ENCODE data around the gene NYAP2.

The NYAP2 gene

DNA sequence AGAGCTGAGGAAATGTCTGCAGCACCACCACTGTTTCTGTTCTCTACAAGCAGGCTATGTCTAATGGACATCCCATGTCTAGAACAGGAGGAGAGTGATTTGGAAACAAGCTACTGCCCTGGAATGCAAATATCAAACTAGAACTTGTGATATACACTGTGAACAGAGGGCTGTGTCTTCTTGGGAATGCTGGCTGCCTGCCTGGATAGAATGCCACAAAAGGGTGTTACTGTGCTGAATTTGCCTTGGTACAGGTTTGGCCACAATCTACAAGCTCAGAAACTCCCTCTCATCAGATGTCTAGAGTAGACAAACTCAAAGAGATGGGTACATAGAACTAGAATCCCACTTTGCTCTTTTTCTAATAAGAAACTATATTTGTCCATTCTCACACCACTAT lies 170.5 kb downstream of the NYAP2 start:
- no peak for DNase-seq

DNA sequence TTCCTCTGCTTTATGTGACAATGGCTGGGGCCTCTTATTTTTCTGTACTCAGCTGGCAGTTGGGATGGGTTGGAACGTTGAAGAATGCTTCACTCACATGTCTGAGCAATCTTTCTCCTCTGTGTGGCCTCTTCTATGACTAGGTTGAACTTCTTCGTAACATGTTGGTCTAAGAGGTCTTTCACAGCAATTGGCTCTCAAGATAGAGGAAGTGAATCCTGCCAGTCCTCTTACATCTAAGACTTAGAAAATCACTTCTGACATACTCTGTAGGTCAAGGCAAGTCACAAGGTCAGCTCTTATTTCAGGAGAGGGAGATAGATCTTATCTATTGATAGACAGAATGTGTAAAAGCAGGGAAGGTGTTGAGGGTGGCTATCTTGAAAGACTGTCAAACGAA lies 174.1 kb downstream of the NYAP2 start:
- no peak for DNase-seq

DNA sequence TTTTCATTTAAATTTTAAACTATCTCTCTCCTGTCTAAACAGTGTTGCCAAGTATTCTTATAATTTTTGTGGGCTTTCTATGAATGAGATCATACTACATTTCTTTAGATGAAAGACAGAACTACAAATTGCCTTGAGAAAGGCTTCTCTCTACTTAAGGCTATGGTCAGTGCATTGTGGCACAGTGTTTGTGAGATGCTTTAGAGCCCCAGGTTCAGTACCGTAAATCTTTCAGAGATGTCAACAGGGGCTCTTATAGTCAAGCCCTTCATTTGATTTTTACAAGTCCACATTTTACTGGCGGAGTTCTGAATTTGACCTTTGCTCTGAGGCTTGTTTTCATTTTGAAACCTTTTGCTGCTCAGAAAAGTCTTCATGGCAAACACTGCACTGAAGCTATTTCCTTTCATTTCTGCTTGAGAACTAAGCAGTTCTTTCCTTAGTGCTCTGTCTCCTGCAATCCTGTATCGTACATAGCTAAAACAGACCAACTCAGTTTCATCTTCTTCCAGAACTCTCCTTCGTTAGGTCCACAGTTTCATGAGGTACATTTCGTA lies 175.2 kb downstream of the NYAP2 start:
- DNase-seq = no peak

DNA sequence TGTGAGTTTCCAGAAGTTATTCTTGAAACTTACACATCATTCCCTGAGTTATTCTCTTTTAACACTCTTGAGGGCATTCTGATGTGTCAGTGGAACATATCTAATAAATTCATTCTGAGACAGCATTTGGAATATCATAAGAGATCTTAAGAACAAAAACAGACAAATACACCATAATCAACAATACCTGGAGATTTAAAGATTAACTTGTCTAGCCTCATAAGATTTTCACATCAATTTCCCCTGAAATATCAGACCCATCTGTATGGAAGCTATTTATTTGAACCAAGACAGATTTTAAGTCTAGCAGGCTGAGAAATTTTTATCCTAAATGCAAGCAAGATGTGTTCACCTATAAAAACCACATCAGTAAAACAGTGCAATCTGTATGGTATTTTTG lies 181.6 kb downstream of the NYAP2 start:
- DNase-seq = no peak

DNA sequence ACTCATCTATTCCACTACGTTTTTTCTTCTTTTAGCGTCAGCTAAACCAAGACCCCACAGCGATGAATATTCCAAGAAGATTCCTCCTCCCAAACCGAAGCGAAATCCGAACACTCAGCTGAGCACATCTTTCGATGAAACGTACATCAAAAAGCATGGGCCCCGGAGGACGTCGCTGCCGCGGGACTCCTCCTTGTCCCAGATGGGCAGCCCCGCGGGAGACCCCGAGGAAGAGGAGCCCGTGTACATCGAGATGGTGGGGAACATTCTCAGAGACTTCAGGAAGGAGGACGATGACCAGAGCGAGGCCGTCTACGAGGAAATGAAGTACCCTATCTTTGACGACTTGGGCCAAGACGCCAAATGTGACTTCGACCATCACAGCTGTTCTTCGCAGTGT lies 182.4 kb downstream of the NYAP2 start:
- DNase-seq = no peak

DNA sequence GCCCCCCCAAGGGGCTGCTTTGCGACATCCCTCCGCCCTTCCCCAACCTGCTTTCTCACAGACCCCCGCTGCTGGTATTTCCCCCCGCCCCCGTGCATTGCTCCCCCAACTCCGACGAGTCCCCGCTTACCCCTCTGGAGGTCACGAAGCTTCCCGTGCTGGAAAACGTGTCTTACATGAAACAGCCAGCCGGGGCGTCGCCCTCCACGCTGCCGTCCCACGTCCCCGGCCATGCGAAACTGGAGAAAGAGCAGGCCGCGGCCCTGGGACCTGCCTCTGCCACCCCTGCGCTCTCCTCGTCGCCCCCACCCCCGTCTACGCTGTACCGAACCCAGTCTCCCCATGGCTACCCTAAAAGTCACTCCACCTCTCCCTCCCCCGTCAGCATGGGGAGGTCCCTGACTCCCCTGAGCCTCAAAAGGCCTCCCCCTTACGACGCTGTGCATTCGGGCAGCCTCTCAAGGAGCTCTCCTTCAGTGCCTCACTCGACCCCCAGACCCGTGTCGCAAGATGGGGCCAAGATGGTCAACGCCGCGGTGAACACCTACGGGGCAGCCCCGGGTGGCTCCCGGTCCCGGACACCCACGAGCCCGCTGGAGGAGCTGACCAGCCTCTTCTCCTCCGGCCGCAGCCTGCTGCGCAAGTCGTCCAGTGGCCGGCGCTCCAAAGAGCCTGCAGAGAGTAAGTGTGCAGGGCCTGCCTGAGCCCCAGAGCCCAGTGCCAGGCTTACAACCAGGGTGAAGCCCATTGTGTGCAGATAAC lies 183.0 kb downstream of the NYAP2 start:
- DNase-seq = no peak

DNA sequence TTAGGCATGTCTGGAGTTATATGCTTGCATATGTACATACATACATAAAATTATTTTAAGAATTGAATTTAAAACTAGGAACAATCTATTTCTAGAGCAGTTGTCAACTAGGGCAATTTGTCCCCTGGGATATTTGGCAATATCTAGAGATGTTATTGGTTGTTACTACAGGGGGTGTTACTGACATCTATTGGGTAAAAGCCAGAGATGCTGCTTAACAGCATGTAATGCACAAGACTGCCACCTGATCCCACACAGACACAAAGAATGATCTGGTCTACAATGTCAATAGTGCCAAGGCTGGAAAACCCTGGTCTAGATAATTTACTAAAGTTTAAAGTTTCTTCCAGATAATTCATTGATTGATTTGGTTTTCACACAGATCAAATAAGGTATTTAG lies 185.3 kb downstream of the NYAP2 start:
- no peak for DNase-seq

DNA sequence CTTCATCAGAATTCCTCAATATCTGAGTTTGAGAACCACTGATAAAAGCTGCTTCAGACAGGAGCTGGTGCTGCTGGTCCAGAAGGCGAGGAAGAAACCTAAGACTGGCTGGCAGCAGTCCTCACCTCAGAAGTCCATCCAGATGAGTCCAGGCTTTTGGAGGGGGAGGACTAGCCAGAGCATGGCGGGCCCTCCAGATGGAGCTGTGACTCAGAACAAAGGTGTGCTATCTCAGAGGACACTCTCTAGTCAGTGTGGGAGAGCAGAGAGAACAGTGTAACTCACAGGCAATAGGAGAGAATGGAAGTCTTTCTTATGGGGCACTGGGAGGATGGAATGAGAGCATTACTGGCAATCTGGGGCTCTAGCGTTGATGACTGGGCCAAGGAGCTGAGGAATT lies 191.4 kb downstream of the NYAP2 start:
- no peak for DNase-seq

DNA sequence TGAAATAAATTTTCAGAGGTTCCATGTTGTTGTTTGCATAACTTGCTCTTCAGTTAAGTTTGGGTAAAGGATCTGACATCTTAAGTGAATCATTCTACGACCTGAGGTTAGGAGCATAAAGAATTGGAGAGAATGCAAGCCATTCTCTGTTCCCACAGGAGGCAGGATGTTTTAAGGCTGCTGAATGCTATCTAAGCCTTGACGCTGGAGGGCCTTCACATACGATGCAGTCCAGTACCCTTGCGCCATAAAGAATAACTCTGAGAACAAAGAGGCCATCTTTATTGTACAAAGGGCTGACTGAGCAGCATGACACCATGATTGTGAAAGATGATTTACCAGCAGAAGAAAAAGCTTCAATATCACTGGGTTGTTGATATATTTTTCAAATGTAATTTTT lies 198.4 kb downstream of the NYAP2 start:
- DNase-seq = peak; percentile 8

DNA sequence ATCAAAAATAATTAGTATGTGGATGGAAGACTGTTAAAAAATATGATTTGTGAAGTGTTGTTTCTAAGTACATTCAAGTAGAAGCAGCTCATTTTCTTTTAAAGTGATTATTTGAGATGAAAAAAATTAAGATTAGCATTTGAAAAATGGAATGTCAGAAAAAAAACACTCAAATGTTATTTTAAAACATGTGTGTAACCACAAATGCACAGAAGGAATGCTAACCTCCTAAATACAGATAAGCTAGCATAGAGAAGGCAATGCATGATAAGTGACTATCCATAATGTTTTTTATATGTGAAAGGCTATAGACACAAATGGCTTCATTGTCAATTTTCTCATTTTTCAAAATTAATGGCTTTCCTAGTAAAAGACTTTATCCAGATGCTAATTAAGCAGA lies 198.9 kb downstream of the NYAP2 start:
- no peak for DNase-seq

DNA sequence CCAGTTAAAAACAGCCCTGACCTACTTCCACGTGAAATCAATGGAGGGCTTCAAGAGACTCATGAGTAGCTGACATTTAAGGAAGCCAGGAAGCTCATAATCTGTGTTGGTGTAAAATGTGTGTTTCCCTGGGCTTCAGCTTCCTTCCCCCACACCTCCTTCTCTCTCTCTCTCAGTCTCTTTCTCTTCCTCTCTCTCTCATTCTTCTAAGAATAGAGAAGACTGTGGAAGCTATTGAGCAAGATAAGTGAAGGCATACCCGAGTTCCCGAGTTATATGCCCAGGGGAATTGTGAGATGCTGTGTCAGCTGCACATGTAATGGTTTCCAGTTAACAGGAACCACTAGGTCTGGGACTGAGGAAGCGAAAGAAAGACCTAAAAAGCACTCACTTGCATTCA lies 199.4 kb downstream of the NYAP2 start:
- DNase-seq = no peak

DNA sequence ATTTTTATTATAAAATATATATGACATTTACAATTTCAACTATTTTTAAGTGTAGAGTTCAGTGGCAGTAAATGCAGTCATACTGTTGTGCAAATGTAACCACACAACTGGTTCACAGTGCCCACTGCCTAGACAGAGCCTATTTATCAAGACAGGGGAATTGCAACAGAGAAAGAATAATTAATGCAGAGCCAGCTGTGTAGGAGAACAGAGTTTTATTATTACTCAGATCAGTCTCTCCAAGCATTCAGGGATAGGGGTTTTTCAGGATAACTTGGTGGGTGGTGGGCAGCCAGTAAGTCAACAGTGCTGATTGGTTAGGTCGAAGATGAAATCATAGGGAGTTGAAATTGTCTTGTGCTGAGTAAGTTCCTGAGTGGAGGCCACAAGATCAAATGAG lies 200.3 kb downstream of the NYAP2 start:
- DNase-seq = no peak

DNA sequence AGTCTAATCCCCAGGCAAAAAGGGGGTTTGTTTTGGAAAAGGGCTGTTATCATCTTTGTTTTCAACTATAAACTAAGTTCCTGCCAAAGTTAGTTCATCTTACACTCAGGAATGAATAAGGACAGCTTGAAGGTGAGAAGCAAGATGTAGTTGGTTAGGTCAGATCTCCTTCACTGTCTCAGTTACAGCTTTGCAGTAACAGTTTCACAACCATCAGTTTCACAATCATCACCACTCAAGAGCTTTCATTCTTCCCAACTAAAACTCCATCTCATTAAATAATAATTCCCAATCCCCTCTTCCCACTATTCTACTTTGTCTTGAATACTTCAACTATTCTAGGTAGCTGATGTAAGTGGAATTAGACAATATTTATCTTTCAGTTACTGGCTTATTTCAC lies 200.9 kb downstream of the NYAP2 start:
- no peak for DNase-seq

DNA sequence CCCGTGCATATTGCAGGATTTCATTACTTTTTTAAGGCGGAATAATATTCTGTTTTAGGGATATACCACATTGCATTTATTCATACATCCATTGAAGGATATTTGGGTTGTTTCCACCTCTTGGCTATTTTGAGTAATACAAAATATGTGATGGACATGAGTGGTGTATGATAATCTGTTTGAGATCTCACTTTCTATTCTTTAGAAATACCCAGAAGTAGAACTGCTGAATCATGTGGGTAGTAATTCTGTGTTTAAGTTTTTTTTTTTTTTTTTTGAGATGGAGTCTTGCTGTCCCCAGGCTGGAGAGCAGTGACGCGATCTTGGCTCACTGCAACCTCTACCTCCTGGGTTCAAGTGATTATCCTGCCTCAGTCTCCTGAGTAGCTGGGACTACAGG lies 201.4 kb downstream of the NYAP2 start:
- DNase-seq = no peak

DNA sequence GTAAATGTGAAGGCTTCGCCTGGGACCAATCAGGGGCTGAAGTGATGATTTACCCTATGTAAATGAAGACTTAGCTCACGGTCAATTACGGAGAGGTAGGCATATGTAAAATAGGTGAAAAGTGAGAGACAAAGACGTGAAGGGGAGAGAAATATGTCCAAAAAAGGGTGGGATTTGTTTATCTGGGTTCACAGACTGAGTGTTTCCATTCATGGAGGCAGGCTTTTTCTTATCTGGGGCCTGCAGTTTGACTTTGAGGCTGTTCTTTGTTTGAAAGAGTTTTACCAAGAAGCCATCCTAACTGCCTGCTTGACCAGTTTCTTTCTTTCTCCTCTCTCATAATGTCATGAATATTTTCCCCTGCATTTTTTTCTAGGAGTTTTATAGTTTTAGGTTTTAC lies 202.7 kb downstream of the NYAP2 start:
- DNase-seq = no peak

DNA sequence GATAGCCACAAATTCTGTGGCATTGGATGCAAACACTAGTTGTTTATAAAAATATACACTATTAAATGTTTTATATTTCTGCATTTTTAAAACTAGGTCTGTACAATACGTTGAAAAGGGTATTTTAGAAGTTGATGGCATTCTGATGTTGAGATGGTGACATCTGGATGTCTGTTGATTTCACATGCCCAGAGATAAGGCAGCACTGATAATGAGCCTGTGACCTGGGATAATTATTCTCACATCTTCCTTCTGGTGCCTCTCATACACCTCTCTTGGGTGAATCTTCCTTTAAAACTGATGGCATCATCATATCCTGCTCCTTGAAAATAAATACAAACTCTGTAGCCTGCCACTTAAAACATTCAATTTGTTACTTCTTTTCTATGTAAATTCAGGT lies 208.6 kb downstream of the NYAP2 start:
- no peak for DNase-seq

DNA sequence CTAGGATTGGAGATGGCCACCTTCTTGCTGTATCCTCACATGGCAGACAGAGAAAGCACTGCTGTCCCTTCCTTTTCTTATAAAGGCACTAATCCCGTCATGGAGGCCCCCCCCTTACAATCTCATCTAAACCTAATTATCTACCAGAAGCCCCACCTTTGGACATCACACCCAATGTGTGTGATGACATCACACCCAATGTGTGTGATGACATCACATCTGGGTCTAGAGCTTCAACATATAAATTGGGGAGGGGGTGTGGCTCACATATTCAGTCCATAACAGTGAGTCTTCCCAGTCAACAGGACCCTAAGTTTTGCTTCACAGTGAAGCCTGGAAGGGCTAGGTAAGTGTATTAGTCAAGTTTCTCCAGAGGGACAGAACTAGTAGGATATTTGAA lies 213.1 kb downstream of the NYAP2 start:
- no peak for DNase-seq

DNA sequence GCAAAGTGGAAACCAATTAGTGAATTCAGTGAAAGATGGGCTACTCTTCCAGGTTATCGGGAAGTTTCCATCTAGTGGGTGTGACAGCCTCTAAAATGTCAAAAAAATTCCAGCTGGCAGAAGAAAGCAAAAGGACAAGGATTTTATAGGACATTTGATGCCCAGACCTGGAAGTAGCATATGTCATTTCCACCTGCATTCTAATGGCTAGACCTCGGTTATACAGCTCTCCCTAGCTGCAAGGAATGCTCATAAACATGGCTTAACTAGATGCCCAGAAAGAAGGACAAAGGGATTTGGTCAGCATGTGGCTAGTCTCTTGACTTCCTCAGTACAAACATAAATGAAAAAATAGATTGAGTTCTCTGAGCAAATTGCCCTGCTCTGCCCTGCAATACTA lies 215.4 kb downstream of the NYAP2 start:
- no peak for DNase-seq

DNA sequence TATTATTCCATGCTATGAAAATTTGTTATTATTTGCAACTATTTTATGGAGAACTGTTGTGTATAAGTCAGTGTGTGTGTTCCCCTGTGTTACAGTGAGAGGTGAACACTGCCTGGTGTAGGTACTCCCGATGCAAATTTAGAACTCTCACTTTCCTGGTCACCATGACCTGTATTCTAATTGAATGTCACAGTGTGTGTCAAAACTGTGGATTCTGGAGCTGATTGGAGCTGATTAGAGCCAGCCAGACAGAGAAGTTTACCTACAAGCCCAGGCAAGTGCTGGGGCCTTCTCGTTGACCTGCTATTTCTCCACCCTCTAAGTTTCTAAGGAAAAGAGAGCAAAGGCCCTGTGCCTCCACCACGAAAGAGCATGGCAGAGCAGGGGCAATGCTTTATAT lies 216.0 kb downstream of the NYAP2 start:
- no peak for DNase-seq

DNA sequence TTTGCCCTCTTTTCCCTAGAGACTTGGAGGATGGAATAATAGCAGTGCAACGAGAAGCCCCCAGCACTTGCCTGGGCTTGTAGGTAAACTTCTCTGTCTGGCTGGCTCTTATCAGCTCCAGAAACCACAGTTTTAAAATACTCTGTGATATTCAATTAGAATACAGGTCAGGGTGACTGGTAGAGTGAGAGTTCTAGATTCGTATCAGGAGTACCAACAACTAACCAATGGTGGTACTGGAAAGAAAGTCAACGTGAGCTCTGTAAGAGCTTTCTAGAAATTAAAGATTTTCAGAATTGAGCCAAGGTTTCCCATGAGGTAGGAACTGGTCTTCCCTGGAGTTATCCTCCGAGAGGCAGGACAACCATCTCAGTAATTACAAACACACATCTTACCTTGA lies 216.9 kb downstream of the NYAP2 start:
- DNase-seq = no peak

DNA sequence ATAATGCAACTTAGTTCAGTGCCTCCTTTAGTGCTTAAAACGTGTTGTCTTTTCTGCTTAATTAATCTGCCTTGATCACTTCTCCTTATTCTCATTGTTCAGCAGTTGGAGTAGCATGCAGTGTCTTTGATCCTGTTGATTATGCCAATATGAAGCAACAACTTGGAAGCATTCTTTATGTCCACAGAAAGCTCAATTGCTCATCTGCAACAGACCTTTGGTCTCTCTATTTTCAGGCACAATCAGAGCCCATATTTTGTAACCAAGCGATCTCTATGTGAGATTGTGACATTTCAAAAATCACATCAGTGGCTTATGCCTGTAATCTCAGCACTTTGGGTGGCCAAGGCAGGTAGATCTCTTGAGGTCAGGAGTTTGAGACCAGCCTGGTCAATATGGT lies 217.3 kb downstream of the NYAP2 start:
- no peak for DNase-seq

DNA sequence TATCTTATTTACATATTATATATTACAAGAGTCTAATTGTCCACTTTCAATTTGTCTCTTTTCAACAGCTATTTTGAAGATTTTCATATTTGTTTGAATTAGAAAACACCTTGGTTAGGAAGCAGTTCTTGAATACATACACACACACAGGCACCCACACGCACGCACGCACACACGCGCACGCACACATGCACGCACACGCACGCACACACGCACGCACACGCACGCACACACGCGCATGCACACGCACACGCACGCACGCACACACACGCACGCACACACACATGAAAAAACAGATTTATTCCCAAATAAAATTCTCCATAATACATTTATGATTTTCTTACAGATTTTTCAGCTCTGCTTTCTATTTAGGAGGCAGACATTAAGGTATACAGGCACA lies 220.7 kb downstream of the NYAP2 start:
- no peak for DNase-seq

DNA sequence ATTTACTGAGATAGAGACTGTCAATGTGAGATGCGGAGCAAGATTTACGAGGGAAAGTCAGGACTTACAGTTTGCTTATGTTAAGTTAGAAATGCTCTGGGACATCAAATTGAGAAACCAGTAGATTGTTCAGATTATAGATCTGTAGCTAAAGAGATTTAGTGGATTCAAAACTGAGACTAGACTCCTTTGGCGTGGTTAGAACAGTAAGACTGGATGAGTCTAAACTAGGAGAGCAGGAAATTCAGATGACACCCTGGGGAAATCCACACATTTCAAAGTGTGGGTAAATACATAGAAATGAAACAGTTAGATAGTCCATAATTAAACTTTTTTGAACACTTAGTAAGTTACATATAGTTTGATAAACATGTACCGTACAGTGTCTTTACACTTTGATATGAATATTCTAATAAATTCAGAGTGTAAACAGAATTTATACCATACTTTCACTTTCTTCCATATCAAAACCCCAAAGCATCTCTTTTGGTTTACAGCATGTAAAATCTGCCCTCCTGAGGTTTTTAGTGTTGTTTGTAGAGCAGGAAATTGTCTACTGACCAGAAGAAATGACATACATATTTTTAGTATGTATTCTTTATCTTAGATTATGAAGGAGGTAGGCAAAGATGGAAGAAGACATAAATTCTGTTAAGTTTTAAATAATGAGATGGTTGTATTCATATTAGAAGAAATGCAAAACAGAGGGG lies 231.5 kb downstream of the NYAP2 start:
- no peak for DNase-seq

DNA sequence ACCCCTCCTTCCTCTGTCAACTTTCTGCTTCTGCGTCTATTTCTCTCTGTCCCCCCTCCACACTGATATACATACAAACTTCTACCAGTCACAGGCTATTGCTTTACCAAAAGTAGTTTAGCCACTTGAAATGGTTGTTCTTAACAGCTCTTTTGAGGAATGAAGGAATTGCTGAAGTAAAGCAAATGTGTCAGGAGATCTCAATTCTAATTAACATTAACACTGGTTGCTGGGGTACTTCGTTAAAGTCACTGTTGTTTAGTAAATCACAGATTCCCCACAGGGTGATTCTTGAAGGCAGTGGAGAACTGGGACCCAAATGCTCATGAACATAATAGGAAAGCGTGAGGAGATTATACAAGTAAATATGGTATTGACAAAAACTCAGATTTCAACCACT lies 232.8 kb downstream of the NYAP2 start:
- DNase-seq = no peak

DNA sequence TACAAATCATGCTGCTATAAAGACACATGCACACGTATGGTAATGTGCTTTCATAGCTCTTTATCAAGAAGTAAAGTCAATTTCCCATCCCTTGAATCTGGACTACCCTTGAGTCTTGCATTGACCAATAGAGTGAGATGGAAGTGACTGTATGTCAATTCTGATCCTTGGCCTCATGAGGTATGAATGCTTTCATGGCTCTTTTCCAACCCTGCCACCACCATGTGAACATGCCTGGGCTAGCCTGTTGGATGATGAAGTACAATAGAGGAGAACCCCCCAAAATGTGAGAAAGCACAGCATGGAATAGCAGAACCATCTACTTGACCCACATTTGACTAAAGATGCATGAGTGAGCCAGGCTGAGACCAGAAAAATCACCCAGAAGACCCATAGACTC lies 237.0 kb downstream of the NYAP2 start:
- DNase-seq = no peak

All from EL (cell line).